ENCODE measurements around the gene CDC25A.
"Not testable (repeated sequence)": the region's sequence is repeated elsewhere in the genome, so short reads cannot be mapped to it uniquely, and the experiment has no call there.

CDC25A gene

GRCh38 chr3:48215019-48215418 is 26.8 kb upstream of the CDC25A start:
- Histone ChIP-seq H3K9ac (ENCODE audit: low read depth, low read length) (no peak overlapping the region), H3K36me3 (ENCODE audit: insufficient read depth, low read length) (no peaks in the 10 kb centered on the region), H3K9me3 (ENCODE audit: control insufficient read depth, insufficient read depth, low read length) (no peaks in the 10 kb centered on the region), H3K4me1 (ENCODE audit: insufficient read depth, low read length) (no peaks in the 10 kb centered on the region)

DNA sequence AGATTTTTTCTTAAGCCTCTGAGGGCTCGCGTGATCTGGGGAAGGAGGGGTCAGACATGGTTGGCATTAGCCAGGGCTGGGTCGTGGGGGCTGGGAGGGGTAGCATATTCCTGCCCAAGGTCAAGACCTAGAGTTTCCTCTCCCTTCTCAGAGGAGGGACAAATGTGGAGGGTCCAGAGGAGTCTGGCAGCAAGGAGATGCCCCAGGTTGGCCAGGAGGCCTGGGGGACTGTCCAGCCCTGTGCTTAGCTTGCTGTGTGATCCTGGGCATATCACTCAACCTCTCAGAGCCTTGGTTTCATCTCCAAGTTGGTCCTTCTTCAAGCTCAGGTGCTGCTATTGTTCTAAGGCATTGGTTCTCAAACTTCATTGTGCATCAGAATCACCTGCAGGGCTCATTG is 26.0 kb upstream of the CDC25A start:
- H3K9ac ChIP-seq (ENCODE audit: low read depth, low read length): no peak overlapping the region
- H3K9me3 ChIP-seq (ENCODE audit: control insufficient read depth, insufficient read depth, low read length): no peaks in the 10 kb centered on the region
- H3K4me1 ChIP-seq (ENCODE audit: insufficient read depth, low read length): no peaks in the 10 kb centered on the region
- H3K36me3 ChIP-seq (ENCODE audit: insufficient read depth, low read length): no peaks in the 10 kb centered on the region

- not testable (repeated sequence) for H3K9me3 ChIP-seq (ENCODE audit: control insufficient read depth, insufficient read depth, low read length); H3K36me3 ChIP-seq (ENCODE audit: insufficient read depth, low read length); H3K4me1 ChIP-seq (ENCODE audit: insufficient read depth, low read length); H3K9ac ChIP-seq (ENCODE audit: low read depth, low read length)
These were observed 23.6 kb upstream of the CDC25A start for GRCh38 chr3:48211776-48212175.

DNA sequence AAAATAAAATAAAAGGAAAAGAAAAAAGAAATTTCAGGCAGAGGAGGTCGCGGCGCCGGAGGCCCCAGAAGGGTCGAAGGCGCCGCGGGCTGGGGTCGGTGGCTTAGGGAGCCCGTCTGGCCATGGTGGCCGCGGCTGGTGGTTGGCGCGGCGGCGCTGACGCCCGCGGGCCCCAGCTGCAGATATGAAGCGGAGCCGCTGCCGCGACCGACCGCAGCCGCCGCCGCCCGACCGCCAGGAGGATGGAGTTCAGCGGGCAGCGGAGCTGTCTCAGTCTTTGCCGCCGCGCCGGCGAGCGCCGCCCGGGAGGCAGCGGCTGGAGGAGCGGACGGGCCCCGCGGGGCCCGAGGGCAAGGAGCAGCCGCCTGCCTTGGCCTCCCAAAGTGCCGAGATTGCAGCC is 22.3 kb upstream of the CDC25A start:
- not testable (repeated sequence) for H3K9me3 ChIP-seq (ENCODE audit: control insufficient read depth, insufficient read depth, low read length); H3K4me1 ChIP-seq (ENCODE audit: insufficient read depth, low read length); H3K36me3 ChIP-seq (ENCODE audit: insufficient read depth, low read length); H3K9ac ChIP-seq (ENCODE audit: low read depth, low read length)

GRCh38 chr3:48209445-48209844 is 21.2 kb upstream of the CDC25A start:
- Histone ChIP-seq H3K9me3 (ENCODE audit: control insufficient read depth, insufficient read depth, low read length) (no peaks in the 10 kb centered on the region), H3K9ac (ENCODE audit: low read depth, low read length) (no peak overlapping the region), H3K36me3 (ENCODE audit: insufficient read depth, low read length) (no peaks in the 10 kb centered on the region), H3K4me1 (ENCODE audit: insufficient read depth, low read length) (no peaks in the 10 kb centered on the region)

- Histone ChIP-seq H3K36me3 (ENCODE audit: insufficient read depth, low read length) (no peaks in the 10 kb centered on the region), H3K9ac (ENCODE audit: low read depth, low read length) (no peak overlapping the region), H3K9me3 (ENCODE audit: control insufficient read depth, insufficient read depth, low read length) (no peaks in the 10 kb centered on the region), H3K4me1 (ENCODE audit: insufficient read depth, low read length) (peaks cover under 1% of the 10 kb centered on the region; the same call in 1 of the 2 replicates)
These were observed 19.9 kb upstream of the CDC25A start for GRCh38 chr3:48208076-48208475.

GRCh38 chr3:48202632-48203031 is 14.4 kb upstream of the CDC25A start:
- Histone ChIP-seq H3K36me3 (ENCODE audit: insufficient read depth, low read length) (no peaks in the 10 kb centered on the region), H3K9me3 (ENCODE audit: control insufficient read depth, insufficient read depth, low read length) (no peaks in the 10 kb centered on the region), H3K9ac (ENCODE audit: low read depth, low read length) (no peak overlapping the region), H3K4me1 (ENCODE audit: insufficient read depth, low read length) (peaks cover 6% of the 10 kb centered on the region; the same call in 1 of the 2 replicates)

- no peaks in the 10 kb centered on the region for H3K36me3 ChIP-seq (ENCODE audit: insufficient read depth, low read length)
- no peak overlapping the region for H3K9ac ChIP-seq (ENCODE audit: low read depth, low read length)
- H3K9me3 ChIP-seq (ENCODE audit: control insufficient read depth, insufficient read depth, low read length): no peaks in the 10 kb centered on the region
- H3K4me1 ChIP-seq (ENCODE audit: insufficient read depth, low read length): peaks cover 12% of the 10 kb centered on the region
These were observed 10.9 kb upstream of the CDC25A start for GRCh38 chr3:48199117-48199516.

DNA sequence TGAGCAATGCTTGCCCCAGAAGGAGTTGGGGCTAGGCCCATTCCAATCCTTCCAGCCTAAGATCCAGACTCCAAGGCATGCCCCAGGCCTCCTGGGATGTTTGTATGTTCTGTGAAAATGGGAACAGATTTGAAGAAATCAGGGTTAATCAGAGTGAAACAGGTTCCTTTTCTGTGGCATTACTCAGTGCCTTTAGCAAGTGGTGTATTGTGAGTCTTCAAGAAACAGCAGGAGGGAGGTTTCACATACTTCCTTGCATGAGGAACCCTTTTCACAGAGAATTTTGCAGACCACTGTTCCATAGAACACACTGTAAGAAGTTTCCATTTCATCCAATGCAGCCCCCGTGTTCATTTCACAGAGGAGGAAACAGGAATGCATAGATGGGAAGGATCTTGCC is 8.4 kb upstream of the CDC25A start:
- peaks cover 6% of the 10 kb centered on the region; the same call in 1 of the 2 replicates for H3K4me1 ChIP-seq (ENCODE audit: insufficient read depth, low read length)
- no peak overlapping the region for H3K9ac ChIP-seq (ENCODE audit: low read depth, low read length)
- H3K9me3 ChIP-seq (ENCODE audit: control insufficient read depth, insufficient read depth, low read length): no peaks in the 10 kb centered on the region
- H3K36me3 ChIP-seq (ENCODE audit: insufficient read depth, low read length): no peaks in the 10 kb centered on the region

- Histone ChIP-seq H3K9ac (ENCODE audit: low read depth, low read length) (no peak overlapping the region), H3K9me3 (ENCODE audit: control insufficient read depth, insufficient read depth, low read length) (no peaks in the 10 kb centered on the region), H3K4me1 (ENCODE audit: insufficient read depth, low read length) (peaks cover 16% of the 10 kb centered on the region), H3K36me3 (ENCODE audit: insufficient read depth, low read length) (no peaks in the 10 kb centered on the region)
These were observed 6.3 kb upstream of the CDC25A start for GRCh38 chr3:48194446-48195071.

GRCh38 chr3:48190911-48191310 is 2.7 kb upstream of the CDC25A start:
- H3K4me1 ChIP-seq (ENCODE audit: insufficient read depth, low read length): peaks cover 10% of the 10 kb centered on the region
- no peaks in the 10 kb centered on the region for H3K9me3 ChIP-seq (ENCODE audit: control insufficient read depth, insufficient read depth, low read length)
- peak overlapping the region; percentile 9; the same call in 1 of the 2 replicates for H3K9ac ChIP-seq (ENCODE audit: low read depth, low read length)
- H3K36me3 ChIP-seq (ENCODE audit: insufficient read depth, low read length): peaks cover 1% of the 10 kb centered on the region

DNA sequence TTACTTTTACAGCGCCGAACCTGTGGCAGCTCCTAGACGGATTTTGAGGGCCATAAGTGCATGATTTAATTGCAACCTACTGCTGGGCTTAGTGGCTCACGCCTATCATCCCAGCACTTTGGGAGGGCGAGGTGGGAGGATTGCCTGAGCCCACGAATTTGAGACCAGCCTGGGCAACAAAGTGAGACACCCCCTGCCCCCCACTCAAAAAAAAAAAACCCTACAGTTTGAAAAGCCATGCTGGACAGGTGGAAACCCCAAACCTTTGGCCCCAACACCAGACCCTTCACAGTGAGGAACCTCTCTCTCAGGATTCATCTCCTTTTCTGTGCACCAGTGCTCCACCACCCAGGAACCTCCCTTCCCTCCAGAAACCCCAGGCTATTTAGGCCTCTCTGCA is 1.1 kb upstream of the CDC25A start:
- peaks cover 13% of the 10 kb centered on the region for H3K36me3 ChIP-seq (ENCODE audit: insufficient read depth, low read length)
- no peaks in the 10 kb centered on the region for H3K9me3 ChIP-seq (ENCODE audit: control insufficient read depth, insufficient read depth, low read length)
- H3K4me1 ChIP-seq (ENCODE audit: insufficient read depth, low read length): peaks cover 10% of the 10 kb centered on the region
- H3K9ac ChIP-seq (ENCODE audit: low read depth, low read length): no peak overlapping the region

GRCh38 chr3:48187579-48188265 is 495 bp downstream of the CDC25A start:
- H3K4me1 ChIP-seq (ENCODE audit: insufficient read depth, low read length): peaks cover 10% of the 10 kb centered on the region
- H3K9me3 ChIP-seq (ENCODE audit: control insufficient read depth, insufficient read depth, low read length): no peaks in the 10 kb centered on the region
- peaks cover 29% of the 10 kb centered on the region for H3K36me3 ChIP-seq (ENCODE audit: insufficient read depth, low read length)
- peak overlapping the region; percentile 80 for H3K9ac ChIP-seq (ENCODE audit: low read depth, low read length)

DNA sequence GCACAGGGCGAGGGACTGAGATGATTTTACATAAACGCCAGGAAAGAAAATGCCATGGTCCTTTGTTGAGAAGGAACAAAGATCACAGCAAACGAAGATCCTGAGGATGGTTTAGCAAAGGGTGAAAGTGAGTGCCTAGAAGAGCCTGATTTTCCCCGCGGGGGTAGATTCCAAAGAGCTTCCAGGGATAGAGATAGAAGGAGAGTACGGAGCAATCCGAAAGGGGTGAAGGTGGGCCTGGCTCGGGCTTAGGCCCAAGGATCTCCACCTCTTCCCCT is 977 bp downstream of the CDC25A start:
- peaks cover 10% of the 10 kb centered on the region for H3K4me1 ChIP-seq (ENCODE audit: insufficient read depth, low read length)
- H3K36me3 ChIP-seq (ENCODE audit: insufficient read depth, low read length): peaks cover 34% of the 10 kb centered on the region
- no peaks in the 10 kb centered on the region for H3K9me3 ChIP-seq (ENCODE audit: control insufficient read depth, insufficient read depth, low read length)
- peak overlapping the region; percentile 80 for H3K9ac ChIP-seq (ENCODE audit: low read depth, low read length)

DNA sequence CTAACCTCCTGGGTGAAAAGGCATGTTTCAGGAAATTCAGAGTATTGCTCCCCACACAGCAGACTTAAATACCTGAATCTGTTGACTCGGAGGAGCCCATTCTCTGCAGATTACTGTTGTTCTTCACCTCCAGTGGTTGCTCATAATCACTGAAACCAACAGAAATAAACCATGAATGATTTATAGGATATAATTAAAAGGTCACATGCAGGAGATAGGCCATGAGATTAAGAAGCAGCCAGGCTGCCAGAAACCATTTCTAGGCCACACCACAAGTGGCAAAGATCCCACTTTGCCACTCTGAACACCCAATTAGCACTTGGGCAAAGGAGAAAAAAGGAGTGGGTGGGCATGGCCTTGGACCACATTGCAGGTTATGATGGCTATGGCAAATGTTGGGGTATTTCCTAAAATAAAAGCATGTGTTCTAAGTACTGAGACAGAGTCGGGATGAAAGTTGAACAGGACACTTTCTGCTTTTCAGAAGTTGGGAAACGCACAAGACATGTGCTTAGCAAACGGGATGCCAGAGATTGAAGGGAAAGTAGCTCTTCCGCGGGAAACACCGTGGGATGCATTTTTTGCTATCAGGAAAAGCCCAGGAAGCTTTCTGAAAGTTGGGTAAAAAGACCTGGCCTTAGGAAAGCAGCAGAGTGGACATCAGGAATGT is 1.5 kb downstream of the CDC25A start:
- Histone ChIP-seq H3K36me3 (ENCODE audit: insufficient read depth, low read length) (peaks cover 38% of the 10 kb centered on the region), H3K9me3 (ENCODE audit: control insufficient read depth, insufficient read depth, low read length) (no peaks in the 10 kb centered on the region), H3K4me1 (ENCODE audit: insufficient read depth, low read length) (peaks cover 10% of the 10 kb centered on the region), H3K9ac (ENCODE audit: low read depth, low read length) (peak overlapping the region; percentile 80)
